ENCODE measurements around the gene PTGDR. TPM values are rescaled to one million over a fixed set of nuclear protein-coding genes. Genes with fewer than 3 reads are reported as not detected.

Gene PTGDR
- total RNA-seq, 1 donor from 2014 or later = not detected

- Mint-ChIP-seq H3K36me3 (ENCODE audit: low read depth) (no peaks in the 10 kb centered on the region), H3K27ac (no peak overlapping the region), H3K4me3 (no peak overlapping the region), H3K9me3 (no peaks in the 10 kb centered on the region), H3K27me3 (peaks cover 13% of the 10 kb centered on the region), H3K4me1 (peaks cover 22% of the 10 kb centered on the region)
- CTCF ChIA-PET = no interaction called here
- POLR2A ChIA-PET = no interaction called here
- ATAC-seq (ENCODE audit: low read depth) = no peak
- TF ChIP-seq, protein P1, sequence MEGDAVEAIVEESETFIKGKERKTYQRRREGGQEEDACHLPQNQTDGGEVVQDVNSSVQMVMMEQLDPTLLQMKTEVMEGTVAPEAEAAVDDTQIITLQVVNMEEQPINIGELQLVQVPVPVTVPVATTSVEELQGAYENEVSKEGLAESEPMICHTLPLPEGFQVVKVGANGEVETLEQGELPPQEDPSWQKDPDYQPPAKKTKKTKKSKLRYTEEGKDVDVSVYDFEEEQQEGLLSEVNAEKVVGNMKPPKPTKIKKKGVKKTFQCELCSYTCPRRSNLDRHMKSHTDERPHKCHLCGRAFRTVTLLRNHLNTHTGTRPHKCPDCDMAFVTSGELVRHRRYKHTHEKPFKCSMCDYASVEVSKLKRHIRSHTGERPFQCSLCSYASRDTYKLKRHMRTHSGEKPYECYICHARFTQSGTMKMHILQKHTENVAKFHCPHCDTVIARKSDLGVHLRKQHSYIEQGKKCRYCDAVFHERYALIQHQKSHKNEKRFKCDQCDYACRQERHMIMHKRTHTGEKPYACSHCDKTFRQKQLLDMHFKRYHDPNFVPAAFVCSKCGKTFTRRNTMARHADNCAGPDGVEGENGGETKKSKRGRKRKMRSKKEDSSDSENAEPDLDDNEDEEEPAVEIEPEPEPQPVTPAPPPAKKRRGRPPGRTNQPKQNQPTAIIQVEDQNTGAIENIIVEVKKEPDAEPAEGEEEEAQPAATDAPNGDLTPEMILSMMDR (IDR thresholded peaks at IDR 0.05) = no peak
- no peak for DNase-seq
- intact Hi-C loops (cut with micrococcal nuclease) = no loop called here
Observed at GRCh38 chr14:52240623-52241022, 26.9 kb upstream of the PTGDR start.

DNA sequence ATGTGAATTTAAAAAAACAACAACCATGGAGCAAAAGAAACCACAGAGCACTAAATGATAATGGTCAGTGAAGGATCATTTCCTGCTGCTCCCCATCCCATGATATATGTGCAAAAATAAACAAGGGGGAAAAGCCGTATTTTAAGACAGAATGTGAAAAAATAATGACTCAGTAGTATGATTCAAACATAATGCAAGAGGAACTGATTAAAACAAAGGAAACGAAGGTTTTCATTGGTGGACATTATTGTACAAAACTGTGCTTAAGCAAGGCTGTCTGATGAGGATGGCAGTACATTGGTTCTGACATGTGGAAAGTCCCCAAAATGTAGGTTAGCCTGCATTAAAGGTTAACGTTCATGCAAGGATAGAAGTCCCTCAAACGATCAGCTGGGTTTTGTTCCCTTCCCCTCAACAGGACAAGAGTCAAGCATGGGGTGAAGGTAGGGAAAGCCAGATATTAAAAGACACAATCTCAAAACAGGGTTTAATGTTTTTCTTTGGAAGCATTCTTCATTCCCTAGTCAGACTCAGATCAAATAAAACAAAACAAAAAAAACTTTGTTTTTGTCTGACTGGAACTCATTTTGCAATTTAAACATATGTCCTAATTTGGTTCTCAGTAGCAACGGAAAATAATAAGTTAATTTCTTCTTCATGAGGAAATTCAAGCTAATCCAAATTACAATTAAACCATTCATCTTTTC is 26.3 kb upstream of the PTGDR start:
- intact Hi-C loops (cut with micrococcal nuclease) = no loop called here
- ATAC-seq (ENCODE audit: low read depth) (no peak), DNase-seq (no peak)
- ChIA-PET POLR2A (no interaction called here), CTCF (no interaction called here)
- Mint-ChIP-seq H3K4me3 (no peak overlapping the region), H3K27ac (no peak overlapping the region), H3K36me3 (ENCODE audit: low read depth) (no peaks in the 10 kb centered on the region), H3K4me1 (peaks cover 18% of the 10 kb centered on the region), H3K27me3 (peaks cover 10% of the 10 kb centered on the region), H3K9me3 (no peaks in the 10 kb centered on the region)
- TF ChIP-seq, protein P1 (IDR thresholded peaks at IDR 0.05) = no peak

- no peaks in the 10 kb centered on the region for H3K36me3 Mint-ChIP-seq (ENCODE audit: low read depth)
- TF ChIP-seq, protein P1 (IDR thresholded peaks at IDR 0.05) = no peak
- H3K27me3 Mint-ChIP-seq = peaks cover 4% of the 10 kb centered on the region
- ChIA-PET CTCF (no interaction called here), POLR2A (no interaction called here)
- ATAC-seq (ENCODE audit: low read depth) (no peak), DNase-seq (no peak)
- peaks cover 26% of the 10 kb centered on the region for H3K4me1 Mint-ChIP-seq
- no peak overlapping the region for H3K27ac Mint-ChIP-seq
- intact Hi-C loops (cut with micrococcal nuclease) = no loop called here
- H3K4me3 Mint-ChIP-seq = no peak overlapping the region
- H3K9me3 Mint-ChIP-seq = no peaks in the 10 kb centered on the region
Observed at GRCh38 chr14:52244328-52244727, 23.2 kb upstream of the PTGDR start.

DNA sequence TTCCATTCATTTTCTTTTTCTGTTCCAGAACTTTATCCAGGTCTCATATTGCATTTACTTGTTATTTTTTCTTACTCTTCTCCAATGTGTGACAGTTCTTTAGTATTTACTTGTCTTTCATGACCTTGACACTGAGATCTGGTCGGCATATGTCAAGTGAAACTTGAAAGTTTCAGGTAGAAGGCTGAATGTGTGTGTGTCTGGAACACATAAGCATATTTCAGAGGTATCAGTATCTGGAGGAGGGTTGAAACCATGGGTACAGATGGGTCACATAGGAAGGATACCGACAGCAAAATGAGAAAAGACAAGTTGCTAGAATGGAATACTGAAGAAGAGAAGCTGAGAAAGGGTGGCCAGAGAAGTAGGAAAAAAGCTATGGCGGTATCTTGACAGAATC is 22.5 kb upstream of the PTGDR start:
- intact Hi-C loops (cut with micrococcal nuclease) = no loop called here
- Mint-ChIP-seq H3K27me3 (peaks cover 4% of the 10 kb centered on the region), H3K36me3 (ENCODE audit: low read depth) (no peaks in the 10 kb centered on the region), H3K27ac (no peak overlapping the region), H3K4me3 (no peak overlapping the region), H3K4me1 (peaks cover 26% of the 10 kb centered on the region), H3K9me3 (no peaks in the 10 kb centered on the region)
- ATAC-seq (ENCODE audit: low read depth) (no peak), DNase-seq (no peak)
- TF ChIP-seq, protein P1 (IDR thresholded peaks at IDR 0.05) = no peak
- ChIA-PET POLR2A (no interaction called here), CTCF (no interaction called here)

GRCh38 chr14:52248057-52248456 is 19.4 kb upstream of the PTGDR start:
- DNase-seq (no peak), ATAC-seq (ENCODE audit: low read depth) (no peak)
- Mint-ChIP-seq H3K9me3 (no peaks in the 10 kb centered on the region), H3K4me1 (peaks cover 18% of the 10 kb centered on the region), H3K4me3 (no peak overlapping the region), H3K36me3 (ENCODE audit: low read depth) (no peaks in the 10 kb centered on the region), H3K27me3 (peaks cover 9% of the 10 kb centered on the region), H3K27ac (no peak overlapping the region)
- intact Hi-C loops (cut with micrococcal nuclease) = no loop called here
- ChIA-PET POLR2A (no interaction called here), CTCF (no interaction called here)
- TF ChIP-seq, protein P1 (IDR thresholded peaks at IDR 0.05) = no peak

Data from activated B cell treated with CpG ODN at 0.5 μM for 24 hours (primary cell).